Measurements from ENCODE around the gene FGFBP1. TPM values are rescaled to one million over a fixed set of nuclear protein-coding genes. Genes with fewer than 3 reads are reported as not detected.

Gene FGFBP1
- polyA plus RNA-seq, 1 donor from 2014 or later, result not detected

Other genes with a start within 250 kb of the FGFBP1 start
- gene BST1, start 235.7 kb downstream of the FGFBP1 start, polyA plus RNA-seq, result 0.32 and 1.6 TPM in 2 replicates
- gene CD38, start 160.4 kb downstream of the FGFBP1 start, polyA plus RNA-seq, result 0.21 TPM in 1 of 2 replicates, not detected in the other
- not detected in 2 replicates for gene FGFBP2, start 24.4 kb upstream of the FGFBP1 start, polyA plus RNA-seq
- gene PROM1, start 145.3 kb upstream of the FGFBP1 start, polyA plus RNA-seq, result 1.1 and 2.3 TPM in 2 replicates

Measured in neural cell (in vitro differentiated cells).